Psoas muscle (tissue), 8 donors: ENCODE results near the gene TP53INP2. TPM values are rescaled to one million over a fixed set of nuclear protein-coding genes. Genes with fewer than 3 reads are reported as not detected.
A peak's percentile ranks its signal among the peaks of the same experiment; 100 is the strongest.

Experiments used
- ATAC-seq, 4 donors: fragments of 200-7000 bp; cut with Tn5 transposase; one replicate each; pipeline ENCODE4 v1.9.1; 2020; ENCODE audit warnings: moderate library complexity in 3 of 4, mild to moderate bottlenecking in 2 of 4
- DNase-seq, 2 donors: peaks; one replicate each; pipeline ENCODE4 v3.0.0-alpha.2; 2020
- H3K27ac ChIP-seq: fragments of 200-600 bp; one replicate; pipeline ENCODE4 v1.8.0; 2022
- H3K27me3 ChIP-seq, 3 donors: fragments of 200-600 bp in 1 of 3; one replicate each; pipeline versions ENCODE4 v1.6.1 to v1.8.0; 2013 to 2022; ENCODE audit warnings: low read length in 2 of 3, mild to moderate bottlenecking in 2 of 3, moderate library complexity in 1 of 3; ENCODE audit not compliant: insufficient read depth in 3 of 3
- H3K36me3 ChIP-seq, 2 donors: fragments of 200-600 bp in 1 of 2; one replicate each; pipeline versions ENCODE4 v1.6.1 to v1.8.0; 2013 to 2022; ENCODE audit warnings: low read depth in 1 of 2, mild to moderate bottlenecking in 1 of 2, moderate library complexity in 1 of 2; ENCODE audit not compliant: insufficient read depth in 1 of 2
- H3K4me1 ChIP-seq: fragments of 200-600 bp; one replicate; pipeline ENCODE4 v1.8.0; 2022
- H3K4me3 ChIP-seq: fragments of 200-600 bp; one replicate; pipeline ENCODE4 v1.8.0; 2022; ENCODE audit warnings: mild to moderate bottlenecking
- H3K9me3 ChIP-seq: fragments of 200-600 bp; one replicate; pipeline ENCODE4 v1.8.0; 2022
- CTCF ChIP-seq: fragments of 200-600 bp; IDR thresholded peaks from one replicate; pipeline ENCODE4 v1.8.0; 2022; ENCODE audit warnings: antibody characterized with exemption
- WGBS, 3 donors: extraction: QIAGEN DNeasy Blood & Tissue Kit; methylation state at CpG; one replicate each; pipeline versions ENCODE4 v1.1.6 to v1.1.7; 2013; 5-methylcytosine and 5-hydroxymethylcytosine counted together
- intact Hi-C, 2 donors: fragments of 100-400 bp; cut with DNase I; formaldehyde crosslinking; loops; one replicate each; pipeline versions ENCODE4 v1.11.0 to v1.14.2; 2022
- polyA plus RNA-seq, 3 donors: library from polyadenylated mRNA; stranded (reverse); fragments of 200-250 nt; gene quantifications; one replicate each; pipeline ENCODE4 v1.2.3, GENCODE V29; 2013
- total RNA-seq, 4 donors: library from RNA; stranded (reverse); fragmentation: NEBNext Ultra II Directional in 2 of 4; extraction: Animal tissue kit (Norgen Biotek cat#: 25700) in 2 of 4; gene quantifications; one replicate each; pipeline versions ENCODE4 v1.2.1 to v1.2.4, GENCODE V29; 2021 to 2023
- donor health status: healthy with polysubstance abuse.
- donor health status: DM: no; HTN: no; CAD: no; lungs with moderate emphysema.
- donor health status: Bipolar disorder and iron deficiency.
- donor health status: healthy.
- donor health status: DM: yes; HTN: yes; CAD: no.
- donor health status: DM: no; HTN: no; CAD: no.
- donor health status: DM: no; HTN: no; CAD: no.
- donor health status: DM: yes; HTN: yes; CAD: no.

Gene TP53INP2
- total and polyA plus RNA-seq, 7 donors: 20.5 to 42.8 (median 24.7) TPM

- DNase-seq (no peak), ATAC-seq (no peak)
- Histone ChIP-seq H3K9me3 (no peaks in the 10 kb centered on the region), H3K4me1 (no peaks in the 10 kb centered on the region), H3K27ac (no peak overlapping the region), H3K36me3 (no peaks in the 10 kb centered on the region), H3K4me3 (no peak overlapping the region), H3K27me3 (no peaks in the 10 kb centered on the region)
- TF ChIP-seq CTCF: no peak
- 68 to 88% (median 84%) methylated on average over 3 of the region's 3 CpGs for WGBS, 3 donors
- intact Hi-C loops: no loop called here
These were observed 12.3 kb upstream of the TP53INP2 start for GRCh38 chr20:34691838-34692237.

GRCh38 chr20:34693414-34693813 lies 10.7 kb upstream of the TP53INP2 start:
- Histone ChIP-seq H3K4me3 (no peak overlapping the region), H3K9me3 (no peaks in the 10 kb centered on the region), H3K4me1 (no peaks in the 10 kb centered on the region), H3K36me3 (no peaks in the 10 kb centered on the region), H3K27ac (no peak overlapping the region), H3K27me3 (no peaks in the 10 kb centered on the region)
- no peak for DNase-seq
- ATAC-seq: peak in 1 of 4 donors; percentile 50
- no peak for TF ChIP-seq CTCF
- WGBS, 3 donors: 27 to 31% (median 29%) methylated on average over 4 of the region's 4 CpGs
- intact Hi-C loops: no loop called here

GRCh38 chr20:34701405-34702085 lies 2.6 kb upstream of the TP53INP2 start:
- H3K27ac ChIP-seq: no peak overlapping the region
- H3K36me3 ChIP-seq: no peaks in the 10 kb centered on the region
- ATAC-seq (no peak), DNase-seq (no peak)
- no peaks in the 10 kb centered on the region for H3K9me3 ChIP-seq
- no peak overlapping the region for H3K4me3 ChIP-seq
- WGBS, 3 donors: 79 to 83% (median 79%) methylated on average over 6 of the region's 6 CpGs
- H3K27me3 ChIP-seq: no peaks in the 10 kb centered on the region
- H3K4me1 ChIP-seq: peaks cover 17% of the 10 kb centered on the region
- intact Hi-C loops: loop anchor here in 1 of 2 donors (10.0 kb wide), 1 partner anchor 387 kb away; no protein-coding TSS in a partner anchor
- no peak for TF ChIP-seq CTCF

GRCh38 chr20:34703061-34703423 lies 1.1 kb upstream of the TP53INP2 start:
- no peak overlapping the region for H3K4me3 ChIP-seq
- ATAC-seq (no peak), DNase-seq (no peak)
- H3K4me1 ChIP-seq: peaks cover 23% of the 10 kb centered on the region
- H3K9me3 ChIP-seq: no peaks in the 10 kb centered on the region
- H3K36me3 ChIP-seq: no peaks in the 10 kb centered on the region
- 34 to 46% (median 42%) methylated on average over 3 of the region's 3 CpGs for WGBS, 3 donors
- no peak for TF ChIP-seq CTCF
- no peaks in the 10 kb centered on the region for H3K27me3 ChIP-seq
- intact Hi-C loops: loop anchor here in 1 of 2 donors (10.0 kb wide), 1 partner anchor 388 kb away; no protein-coding TSS in a partner anchor
- no peak overlapping the region for H3K27ac ChIP-seq
